ENCODE results near the gene PLCG2. TPM values are rescaled to one million over a fixed set of nuclear protein-coding genes. Genes with fewer than 3 reads are reported as not detected.
"Not testable (repeated sequence)": the region's sequence is repeated elsewhere in the genome, so short reads cannot be mapped to it uniquely, and the experiment has no call there.

The PLCG2 gene
- total RNA-seq, 1 experiment from 2014 or later = 1.5 TPM

DNA sequence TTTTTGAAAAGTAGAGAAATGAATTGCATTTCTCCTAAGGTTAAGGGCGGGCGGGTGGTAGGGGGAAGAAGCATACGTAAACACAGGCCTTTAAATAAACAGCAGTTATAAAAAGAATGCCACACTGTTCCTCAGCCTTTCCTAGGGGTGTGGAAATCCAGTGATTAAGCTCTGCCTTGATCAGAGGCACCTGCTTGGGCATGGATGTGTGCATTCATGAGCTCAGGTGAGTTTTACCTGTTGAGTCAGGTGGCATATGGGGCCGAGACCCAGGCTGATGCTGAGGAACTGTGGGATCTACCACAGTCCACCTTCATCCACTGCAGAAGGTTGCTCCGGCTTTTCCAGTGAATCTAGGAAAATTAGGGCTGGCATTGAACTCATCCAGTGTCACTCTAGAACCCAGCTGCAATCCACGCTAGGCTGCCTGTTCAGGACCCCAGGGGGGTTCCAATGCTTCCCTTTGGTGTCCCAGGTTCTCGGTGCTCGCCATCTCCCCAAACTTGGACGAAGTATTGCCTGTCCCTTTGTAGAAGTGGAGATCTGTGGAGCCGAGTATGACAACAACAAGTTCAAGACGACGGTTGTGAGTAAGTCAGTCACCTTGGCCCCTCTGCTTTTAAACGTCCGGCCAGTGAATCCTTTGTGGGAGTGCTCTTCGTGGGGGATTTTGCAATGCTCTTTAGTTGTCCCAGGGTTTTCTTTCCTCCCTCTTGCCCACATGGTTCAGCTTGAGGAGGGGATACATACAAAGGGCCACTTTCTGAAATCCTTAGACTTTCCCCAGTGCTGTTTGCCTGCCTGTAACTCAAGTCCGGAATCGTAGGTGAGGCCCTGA is 159.5 kb downstream of the PLCG2 start:
- DNase-seq (ENCODE audit: low read depth) = no peak

DNA sequence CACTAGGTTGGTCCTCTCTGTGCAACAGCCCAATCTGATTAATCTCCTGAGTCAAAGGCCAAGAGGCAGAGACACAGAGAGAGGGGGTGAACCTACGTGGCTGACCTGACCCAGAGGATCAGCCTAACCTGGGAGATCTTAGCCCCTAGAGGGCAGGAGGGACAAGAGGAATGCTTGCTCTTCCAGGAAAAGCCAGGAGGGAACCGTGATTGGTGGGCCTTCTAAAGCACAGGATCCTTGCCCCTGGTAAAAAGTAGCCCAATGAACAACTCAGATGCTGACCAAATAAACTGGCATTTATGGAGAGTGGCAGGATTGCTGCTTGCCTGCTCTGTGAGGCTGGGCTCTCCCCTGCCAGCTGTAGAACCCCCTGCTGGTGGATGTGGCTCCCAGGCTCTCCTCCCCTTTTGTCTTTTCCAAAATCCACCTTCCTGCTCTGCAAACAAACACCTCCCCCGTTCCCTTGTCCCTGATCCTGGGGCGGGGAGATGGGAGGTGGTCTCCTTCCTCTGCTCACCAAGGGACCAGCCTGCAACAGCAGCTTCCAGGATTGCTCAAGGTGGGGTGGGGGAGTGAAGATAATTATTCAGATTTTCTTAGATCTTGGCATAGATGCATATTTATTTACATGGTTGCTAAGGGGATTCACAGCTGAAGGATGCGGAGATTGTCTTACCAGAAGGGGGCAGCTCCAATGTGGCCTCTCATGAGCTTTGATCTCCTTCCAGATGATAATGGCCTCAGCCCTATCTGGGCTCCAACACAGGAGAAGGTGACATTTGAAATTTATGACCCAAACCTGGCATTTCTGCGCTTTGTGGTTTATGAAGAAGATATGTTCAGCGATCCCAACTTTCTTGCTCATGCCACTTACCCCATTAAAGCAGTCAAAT is 160.3 kb downstream of the PLCG2 start:
- no peak for DNase-seq (ENCODE audit: low read depth)

DNA sequence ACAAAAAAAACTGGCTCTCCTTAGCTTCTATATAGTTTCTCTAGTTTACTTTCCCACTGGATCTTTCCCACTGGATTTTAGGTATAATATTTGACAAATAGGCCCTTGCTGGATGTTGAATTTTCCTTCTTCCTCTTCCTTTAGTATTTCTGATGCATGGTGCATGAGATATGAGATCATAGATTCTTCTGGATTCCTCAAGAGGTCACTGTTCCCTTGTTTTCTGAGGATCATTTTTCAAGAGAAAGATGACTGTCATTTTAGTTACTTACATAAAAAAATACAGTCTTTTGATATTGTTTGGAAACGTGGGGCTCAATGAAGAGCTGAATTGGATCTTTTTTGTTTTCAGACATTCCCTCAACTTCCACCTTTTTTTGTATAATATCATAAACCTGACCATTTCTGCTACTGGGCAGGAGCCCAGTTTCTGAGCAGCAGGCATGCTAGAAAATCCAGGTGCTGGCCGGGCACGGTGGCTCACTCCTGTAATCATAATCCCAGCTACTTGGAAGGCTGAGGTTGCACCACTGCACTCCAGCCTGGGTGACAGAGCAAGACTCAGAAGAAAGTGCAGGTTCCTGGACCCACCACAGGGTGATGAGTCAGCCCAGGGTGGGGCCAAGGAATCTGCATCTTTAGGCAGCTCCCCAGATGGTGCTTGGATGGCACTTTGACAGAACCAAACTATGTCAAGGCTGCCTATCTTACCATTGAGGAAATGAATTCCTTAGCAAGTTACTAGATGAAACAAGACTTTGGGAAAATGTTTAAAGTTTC is 161.9 kb downstream of the PLCG2 start:
- DNase-seq (ENCODE audit: low read depth) = peak; percentile 37

DNA sequence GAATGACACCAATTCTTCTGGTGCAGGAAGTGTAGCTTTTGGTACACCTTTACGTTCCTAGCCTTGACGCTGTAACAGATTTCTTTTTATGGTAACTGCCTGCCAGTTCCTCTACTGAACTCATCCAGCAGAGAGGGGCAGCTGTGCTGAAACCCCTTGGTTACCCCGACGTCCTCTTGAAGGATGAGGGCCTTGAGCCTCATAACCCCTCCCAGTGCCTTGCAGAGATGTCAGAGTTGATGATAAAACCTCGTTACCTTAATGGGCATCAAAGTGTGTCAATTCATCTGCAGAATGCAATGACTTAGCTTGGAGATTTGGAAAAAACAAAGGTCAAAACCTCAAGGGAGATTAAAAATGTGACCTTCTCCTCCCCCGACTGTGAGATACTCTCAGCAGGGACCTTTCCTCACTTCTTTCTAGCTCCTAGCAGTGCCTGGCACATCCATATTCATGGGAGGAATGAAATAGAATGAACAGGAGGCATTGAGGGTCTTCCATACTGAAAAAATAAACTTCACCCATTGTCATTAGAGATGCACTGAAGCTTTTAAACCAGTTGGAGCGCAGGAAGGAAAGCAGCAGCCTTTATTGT is 163.0 kb downstream of the PLCG2 start:
- no peak for DNase-seq (ENCODE audit: low read depth)

DNA sequence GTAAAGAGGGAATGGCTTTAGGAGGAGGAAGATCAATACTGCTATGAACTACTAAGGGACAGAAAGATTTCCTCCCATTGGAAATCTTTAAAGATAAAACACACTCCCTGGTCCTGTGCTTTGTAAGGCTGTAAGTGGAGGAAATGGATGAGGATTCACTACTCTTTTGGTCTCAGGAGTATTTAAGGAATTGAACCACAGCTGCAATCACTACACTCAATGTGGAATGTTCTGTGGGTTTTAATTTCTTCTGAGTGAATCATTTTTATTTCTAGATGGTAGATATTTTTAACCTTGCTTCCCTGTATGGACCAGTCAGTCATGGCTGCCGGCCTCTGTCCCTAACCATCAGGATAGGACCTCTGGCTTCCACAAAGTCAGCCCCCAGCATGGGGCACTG is 166.6 kb downstream of the PLCG2 start:
- DNase-seq (ENCODE audit: low read depth) = no peak

DNA sequence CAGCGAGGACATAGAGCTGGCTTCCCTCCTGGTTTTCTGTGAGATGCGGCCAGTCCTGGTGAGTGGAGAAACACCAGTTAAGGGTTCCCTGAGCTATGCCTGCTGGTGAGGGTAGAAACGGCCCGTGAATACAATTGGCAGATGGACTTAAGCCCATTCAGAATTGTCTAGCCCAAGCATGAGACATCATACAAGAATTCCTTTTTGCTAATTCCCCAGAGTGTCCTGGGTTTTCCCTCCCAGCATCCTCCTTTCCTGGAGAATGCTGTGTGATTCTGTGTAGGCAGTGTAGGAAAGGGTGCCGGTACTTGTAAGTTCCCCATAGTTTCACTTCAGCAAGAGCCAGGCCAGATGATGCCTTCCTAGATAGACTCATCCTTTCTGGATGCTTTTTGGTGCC is 167.1 kb downstream of the PLCG2 start:
- DNase-seq (ENCODE audit: low read depth) = peak; percentile 35

DNA sequence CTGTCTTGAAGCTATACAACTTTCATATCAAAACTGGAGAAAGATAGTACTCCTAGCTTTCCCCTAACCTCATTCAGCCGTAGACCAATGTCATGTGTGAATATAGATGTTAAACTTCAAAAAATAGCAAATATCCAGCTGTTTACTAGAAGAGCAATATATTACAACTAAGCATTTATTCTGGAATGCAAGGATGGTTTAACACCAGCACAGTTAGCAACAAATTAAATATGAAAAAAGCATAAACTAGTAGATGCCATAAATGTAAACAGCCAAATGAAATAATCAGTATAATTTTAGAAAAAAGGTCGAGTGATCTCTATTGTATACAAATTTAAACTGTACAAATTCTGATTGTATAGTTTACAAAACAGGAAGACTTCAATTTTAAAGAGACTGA is 172.5 kb downstream of the PLCG2 start:
- DNase-seq (ENCODE audit: low read depth) = no peak

DNA sequence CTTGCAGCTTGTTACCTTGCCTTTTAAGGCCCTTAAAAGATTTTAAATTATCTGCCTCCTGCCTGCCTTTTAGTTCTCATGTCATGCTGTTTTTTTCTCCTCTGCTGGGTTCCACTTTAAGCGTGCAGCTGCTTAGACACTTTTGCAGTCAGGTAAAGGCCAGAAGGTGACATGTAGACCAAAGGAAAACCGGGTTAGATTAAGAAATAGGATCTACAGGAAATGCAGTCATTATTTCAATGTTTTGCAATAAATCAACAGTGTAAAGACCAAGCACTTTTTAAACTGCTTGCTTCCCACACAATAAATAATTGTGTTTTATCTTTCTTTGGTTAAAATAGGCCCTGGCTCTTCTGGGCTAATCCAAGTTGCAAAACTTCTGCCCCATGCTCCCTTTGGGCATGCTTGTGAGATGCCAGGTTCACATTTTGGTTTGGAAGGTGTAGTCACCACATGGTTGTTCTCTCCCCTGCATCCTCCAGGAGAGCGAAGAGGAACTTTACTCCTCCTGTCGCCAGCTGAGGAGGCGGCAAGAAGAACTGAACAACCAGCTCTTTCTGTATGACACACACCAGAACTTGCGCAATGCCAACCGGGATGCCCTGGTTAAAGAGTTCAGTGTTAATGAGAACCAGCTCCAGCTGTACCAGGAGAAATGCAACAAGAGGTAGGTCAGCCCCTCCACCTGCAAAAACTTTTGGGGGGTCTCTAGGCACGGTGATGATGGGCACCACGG is 177.3 kb downstream of the PLCG2 start:
- DNase-seq (ENCODE audit: low read depth) = no peak

DNA sequence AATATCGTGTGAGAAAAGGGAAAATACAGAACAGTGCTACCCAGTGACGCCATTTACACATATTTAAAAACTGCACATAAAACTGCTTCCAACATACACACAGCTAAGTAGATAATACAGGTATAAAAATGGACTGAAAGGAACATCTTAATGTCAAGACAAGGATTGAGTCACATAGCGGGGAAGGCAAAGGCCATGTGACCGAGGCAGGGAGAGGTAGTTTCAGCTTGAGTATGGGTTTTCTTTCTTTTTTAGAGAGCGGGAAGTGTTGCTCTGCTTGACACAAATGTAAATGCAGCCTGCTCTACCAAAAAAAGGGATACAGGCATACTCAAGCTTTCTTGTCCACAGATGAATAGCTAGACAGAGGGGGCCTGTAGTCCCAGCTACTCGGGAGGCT is 185.7 kb downstream of the PLCG2 start:
- no peak for DNase-seq (ENCODE audit: low read depth)

DNA sequence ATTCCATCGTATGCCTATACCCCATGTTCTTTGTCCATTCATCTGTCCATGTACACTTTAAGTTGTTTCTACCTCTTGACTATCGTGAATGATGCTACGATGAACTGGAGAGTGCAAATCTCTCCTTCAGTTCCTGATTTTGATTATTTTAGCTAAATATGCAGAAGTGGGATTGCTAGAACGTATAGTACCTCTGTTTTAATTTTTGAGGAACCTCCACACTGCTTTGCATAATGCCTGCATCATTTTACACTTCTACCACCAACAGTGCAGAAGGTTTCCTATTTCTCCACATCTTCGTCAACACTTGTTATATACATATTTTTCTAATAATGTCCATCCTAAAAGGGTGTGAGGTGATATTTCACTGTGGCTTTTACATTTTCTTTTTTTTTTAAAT is 188.3 kb downstream of the PLCG2 start:
- no peak for DNase-seq (ENCODE audit: low read depth)

DNA sequence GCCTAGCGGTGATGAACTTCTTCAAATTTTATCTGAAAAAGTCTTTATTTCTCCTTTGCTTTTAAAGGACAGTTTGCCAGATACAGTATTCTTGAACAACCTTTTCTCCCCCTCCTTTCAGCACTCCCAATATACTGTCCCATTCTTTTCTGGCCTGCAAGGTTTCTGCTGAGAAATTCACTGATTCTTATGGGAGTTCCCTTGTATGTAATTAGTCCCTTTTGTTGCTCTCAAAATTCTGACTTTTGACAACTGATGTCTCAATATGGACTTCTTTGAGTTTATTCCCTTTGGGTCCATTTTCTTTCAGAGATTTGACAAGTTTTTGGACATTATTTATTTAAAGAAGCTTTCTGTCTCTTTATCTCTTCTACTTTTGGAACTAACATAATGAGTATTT is 192.8 kb downstream of the PLCG2 start:
- no peak for DNase-seq (ENCODE audit: low read depth)

DNA sequence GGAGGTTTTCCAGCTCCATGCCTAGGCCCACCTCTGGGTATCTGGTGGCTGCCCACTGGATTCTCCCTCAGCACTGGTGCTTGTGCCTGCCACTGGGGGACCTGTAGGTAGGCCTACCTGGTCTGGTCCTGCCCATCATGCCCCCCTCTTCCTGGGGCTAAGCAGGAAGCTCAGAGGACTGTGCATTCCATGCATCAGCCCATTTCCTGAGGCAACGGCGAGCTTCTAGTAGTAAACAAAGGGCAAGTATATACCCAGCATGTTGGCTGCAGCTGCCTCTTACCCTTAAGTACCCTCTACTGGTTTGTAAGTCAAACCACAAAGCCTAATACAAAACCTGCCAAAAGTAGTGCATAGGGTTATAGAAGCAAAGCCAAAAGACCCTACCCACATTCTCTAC is 194.6 kb downstream of the PLCG2 start:
- no peak for DNase-seq (ENCODE audit: low read depth)

DNA sequence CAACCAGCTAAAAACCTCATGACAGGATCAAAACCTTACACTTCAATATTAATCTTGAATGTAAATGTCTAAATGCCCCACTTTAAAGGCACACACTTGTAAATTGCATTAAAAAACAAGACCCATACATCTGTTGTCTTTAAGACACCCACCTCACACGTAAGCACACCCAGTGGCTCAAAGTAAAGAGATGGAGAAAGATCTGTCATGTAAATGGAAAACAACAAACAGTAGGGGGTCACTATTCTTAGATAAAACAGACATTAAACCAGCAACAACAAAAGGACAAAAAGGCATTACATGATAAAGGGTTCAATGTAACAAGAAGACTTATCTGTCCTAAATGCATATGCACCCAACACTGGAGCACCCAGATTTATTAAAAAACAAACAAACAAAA is 196.5 kb downstream of the PLCG2 start:
- no peak for DNase-seq (ENCODE audit: low read depth)

DNA sequence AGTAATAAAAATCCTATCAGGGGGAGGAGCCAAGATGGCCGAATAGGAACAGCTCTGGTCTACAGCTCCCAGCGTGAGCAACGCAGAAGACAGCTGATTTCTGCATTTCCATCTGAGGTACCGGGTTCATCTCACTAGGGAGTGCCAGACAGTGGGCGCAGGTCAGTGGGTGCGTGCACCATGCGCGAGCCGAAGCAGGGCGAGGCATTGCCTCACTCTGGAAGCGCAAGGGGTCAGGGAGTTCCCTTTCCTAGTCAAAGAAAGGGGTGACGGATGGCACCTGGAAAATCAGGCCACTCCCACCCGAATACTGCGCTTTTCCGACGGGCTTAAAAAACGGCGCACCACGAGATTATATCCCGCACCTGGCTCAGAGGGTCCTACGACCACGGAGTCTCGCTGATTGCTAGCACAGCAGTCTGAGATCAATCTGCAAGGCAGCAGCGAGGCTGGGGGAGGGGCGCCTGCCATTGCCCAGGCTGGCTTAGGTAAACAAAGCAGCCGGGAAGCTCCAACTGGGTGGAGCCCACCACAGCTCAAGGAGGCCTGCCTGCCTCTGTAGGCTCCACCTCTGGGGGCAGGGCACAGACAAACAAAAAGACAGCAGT is 198.3 kb downstream of the PLCG2 start:
- not testable (repeated sequence) for DNase-seq (ENCODE audit: low read depth)

DNA sequence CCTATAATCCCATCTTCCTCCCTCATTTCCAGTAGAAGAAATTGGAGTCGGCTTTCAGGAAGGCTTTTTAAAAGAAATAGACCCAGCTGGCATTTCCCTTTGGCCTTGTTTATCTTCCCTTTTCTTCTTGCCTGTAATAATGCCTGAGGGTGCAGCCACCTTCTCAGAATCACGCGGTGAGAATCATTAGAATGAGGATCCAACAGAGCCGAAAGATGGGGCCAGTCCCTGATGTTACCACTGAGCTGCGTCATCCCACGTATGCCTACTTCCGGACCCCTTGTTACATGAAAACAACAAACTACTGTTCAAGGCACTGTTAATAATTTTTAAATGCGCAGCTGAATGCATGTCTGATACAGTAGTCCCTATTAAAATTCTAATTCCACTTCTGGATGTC is 208.0 kb downstream of the PLCG2 start:
- DNase-seq (ENCODE audit: low read depth) = no peak

DNA sequence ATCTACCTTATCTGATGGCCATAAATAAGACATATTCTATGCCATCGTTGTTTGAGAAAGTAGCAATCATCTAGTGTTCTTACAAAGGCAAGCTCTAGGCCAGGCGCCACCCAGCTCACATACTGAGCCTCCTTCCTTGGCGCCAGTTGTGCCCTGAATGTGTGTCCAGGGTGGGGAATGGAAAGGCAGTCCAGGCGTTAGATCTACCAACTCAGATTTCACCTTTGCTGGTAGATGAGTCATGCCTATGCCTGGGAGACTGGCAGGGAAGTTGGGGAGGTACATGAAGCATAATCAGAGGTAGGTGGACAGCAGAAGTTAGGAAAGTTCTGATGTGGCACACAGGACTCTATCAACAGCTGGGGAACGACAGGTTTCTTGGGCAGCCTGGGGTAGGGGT is 208.6 kb downstream of the PLCG2 start:
- DNase-seq (ENCODE audit: low read depth) = peak; percentile 39

DNA sequence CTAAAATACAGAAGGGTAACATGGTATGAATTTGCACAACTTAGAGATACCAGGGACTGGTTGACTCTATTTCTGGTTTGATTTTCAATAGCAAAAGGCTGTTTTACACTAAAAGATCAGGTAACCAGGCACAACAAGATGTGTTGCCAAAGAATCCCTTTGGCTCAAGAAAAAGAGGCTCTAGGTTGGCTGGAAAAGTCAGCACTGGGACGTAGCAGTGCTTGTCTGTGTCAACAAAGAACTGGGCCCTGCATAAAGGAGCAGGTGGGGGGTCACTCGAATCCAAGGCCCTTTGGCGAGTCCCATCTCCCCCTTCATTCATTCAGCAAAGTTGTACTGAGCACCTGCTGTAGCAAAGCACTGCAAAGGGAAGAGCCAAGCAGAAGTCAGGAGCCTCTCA is 213.8 kb downstream of the PLCG2 start:
- no peak for DNase-seq (ENCODE audit: low read depth)

DNA sequence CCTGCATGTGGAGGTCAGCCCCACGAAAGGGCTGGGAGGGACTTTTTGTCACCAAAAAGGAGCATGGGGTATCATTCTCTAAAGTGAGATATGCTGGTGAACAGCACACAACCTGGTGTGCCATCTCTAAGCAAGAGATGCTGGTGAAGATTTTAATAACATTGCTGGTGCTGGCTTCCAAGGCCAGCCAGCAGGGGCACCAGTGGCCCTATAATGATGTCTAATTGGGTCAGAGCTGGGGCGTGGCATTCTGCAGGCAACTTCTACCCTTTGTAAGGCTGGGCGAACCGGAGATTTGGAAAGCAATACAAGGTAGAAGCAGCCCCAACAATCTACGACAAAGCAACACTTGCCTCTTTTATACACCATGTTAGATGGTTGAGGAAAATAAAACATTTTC is 215.4 kb downstream of the PLCG2 start:
- DNase-seq (ENCODE audit: low read depth) = no peak

DNA sequence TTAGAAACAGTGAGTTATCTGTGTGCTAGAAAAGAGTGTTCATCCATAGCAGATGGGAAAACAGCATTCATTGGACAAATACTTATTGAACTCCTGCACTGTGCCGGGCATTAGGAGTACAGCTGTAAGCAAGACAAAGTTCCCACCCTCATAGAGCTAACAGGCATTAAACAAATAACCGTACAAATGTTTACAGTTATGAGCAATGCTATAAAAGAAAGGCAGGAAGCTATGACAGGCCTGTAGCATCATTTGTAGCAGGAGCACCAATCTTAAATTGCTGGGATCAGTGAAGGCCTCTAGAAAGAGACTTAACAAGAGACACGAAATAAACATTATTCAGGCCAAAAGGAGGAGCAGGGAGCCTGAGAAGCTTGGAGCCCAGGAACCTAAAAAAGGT is 216.6 kb downstream of the PLCG2 start:
- DNase-seq (ENCODE audit: low read depth) = no peak

DNA sequence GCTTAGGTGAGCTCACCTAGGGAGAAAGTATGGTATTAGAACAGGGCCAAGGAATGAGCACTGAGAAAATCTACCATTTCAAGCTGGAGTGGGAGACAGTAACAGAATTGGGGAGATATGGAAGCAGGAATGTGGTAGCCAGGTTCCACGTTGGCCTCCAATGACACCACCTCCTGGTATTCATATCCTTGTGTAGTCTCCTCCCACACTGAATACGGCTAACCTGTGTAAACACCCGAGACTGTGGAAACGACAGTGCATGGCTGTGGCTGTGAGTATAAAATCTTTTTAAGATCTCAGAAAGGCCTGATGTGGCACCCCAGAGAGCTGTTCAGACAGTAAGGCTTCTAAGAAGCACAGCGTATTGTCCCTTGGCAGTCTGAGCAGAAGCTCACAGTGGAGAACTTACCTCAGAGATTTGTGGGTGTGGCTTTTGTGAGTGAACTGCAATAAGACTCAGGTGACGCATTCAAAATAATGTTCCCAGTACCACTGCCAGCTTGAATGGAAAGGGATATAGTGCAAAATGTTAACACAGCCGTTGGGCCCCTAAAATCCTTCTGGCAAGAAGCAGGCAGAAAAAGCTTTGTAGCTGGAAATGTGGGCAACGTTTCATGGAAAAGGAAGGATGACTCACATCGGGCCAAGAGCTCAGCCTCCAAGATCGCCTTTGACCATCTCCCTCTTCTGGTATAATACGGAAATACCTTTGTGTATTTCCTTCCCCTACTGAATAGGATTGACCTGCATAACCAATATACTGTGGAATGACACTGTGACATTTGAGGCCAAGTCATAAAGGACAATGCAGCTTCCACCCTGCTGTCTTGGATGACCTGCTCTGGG is 217.8 kb downstream of the PLCG2 start:
- DNase-seq (ENCODE audit: low read depth) = peak; percentile 71

All from Daoy (cell line).